HepG2 (cell line): ENCODE data around the gene RASL12. TPM values are rescaled to one million over a fixed set of nuclear protein-coding genes. Genes with fewer than 3 reads are reported as not detected.
"Not testable (repeated sequence)": the region's sequence is repeated elsewhere in the genome, so short reads cannot be mapped to it uniquely, and the experiment has no call there.

Experiments used
- CEBPG ChIP-seq: IDR thresholded peaks from 2 replicates; pipeline ENCODE4 v1.6.1; 2016
- CREB1 ChIP-seq, 2 experiments: fragments of 450-650 bp in 1 of 2; IDR thresholded peaks; 2 replicates each; pipeline ENCODE4 v1.6.1; 2016 to 2017; ENCODE audit warnings: control low read depth in 1 of 2, mild to moderate bottlenecking in 1 of 2, missing compliant biosample characterization in 1 of 2, missing genetic modification characterization in 1 of 2
- FOXA3 ChIP-seq: IDR thresholded peaks from 2 replicates; pipeline ENCODE4 v1.6.1; 2016; ENCODE audit warnings: missing genetic modification reagents, missing compliant biosample characterization
- FOXK1 ChIP-seq: sonication (generic); formaldehyde crosslinking; IDR thresholded peaks from 2 replicates; pipeline ENCODE4 v1.4.0; 2020; ENCODE audit warnings: low read depth, missing genetic modification reagents, borderline replicate concordance
- HNF4A ChIP-seq: sonication (generic); formaldehyde crosslinking; IDR thresholded peaks from 2 replicates; pipeline ENCODE4 v1.4.0; 2020; ENCODE audit warnings: missing genetic modification reagents
- HOXA5 ChIP-seq: sonication (generic); formaldehyde crosslinking; IDR thresholded peaks from 2 replicates; pipeline ENCODE4 v1.4.0; 2020; ENCODE audit warnings: missing genetic modification reagents
- KDM6A ChIP-seq: IDR thresholded peaks from 2 replicates; pipeline ENCODE4 v1.6.1; 2016; ENCODE audit warnings: low read depth
- KLF16 ChIP-seq, 2 experiments: sonication (generic) in 1 of 2; formaldehyde crosslinking in 1 of 2; IDR thresholded peaks; 2 replicates each; pipeline versions ENCODE4 v1.6.1 to v1.8.0; 2016 to 2023; ENCODE audit warnings: missing genetic modification reagents in 2 of 2, missing compliant biosample characterization in 1 of 2
- POLR2AphosphoS5 ChIP-seq: IDR thresholded peaks from 2 replicates; pipeline ENCODE4 v1.6.1; 2012; ENCODE audit warnings: low read depth, low read length
- SAP130 ChIP-seq: IDR thresholded peaks from 2 replicates; pipeline ENCODE4 v1.6.1; 2016; ENCODE audit warnings: low read depth
- SOX5 ChIP-seq: IDR thresholded peaks from 2 replicates; pipeline ENCODE4 v1.6.1; 2016; ENCODE audit warnings: borderline replicate concordance
- SP5 ChIP-seq: IDR thresholded peaks from 2 replicates; pipeline ENCODE4 v1.6.1; 2016; ENCODE audit warnings: low read depth, borderline replicate concordance
- ZBTB21 ChIP-seq: sonication (generic); formaldehyde crosslinking; IDR thresholded peaks from 2 replicates; pipeline ENCODE4 v1.4.0; 2020; ENCODE audit warnings: missing genetic modification reagents
- ZNF652 ChIP-seq: IDR thresholded peaks from 2 replicates; pipeline ENCODE4 v1.6.1; 2016; ENCODE audit warnings: low read depth, borderline replicate concordance
- polyA plus RNA-seq, 8 experiments: library from polyadenylated mRNA; depleted of rRNA in 3 of 8; stranded (reverse) in 7 of 8; unstranded in 1 of 8; fragments of >200 nt; fragmentation: Illumina TruSeq in 4 of 8; extraction: Trizol in 4 of 8; gene quantifications; 2 replicates each; pipeline versions ENCODE4 v1.2.1 to v1.2.3, GENCODE V29; 2011 to 2016; ENCODE audit warnings: low read depth in 4 of 8, missing spikeins in 1 of 8, mixed read lengths in 1 of 8; ENCODE audit not compliant: insufficient read depth in 1 of 8
- total RNA-seq, 5 experiments: library from RNA; depleted of rRNA; stranded (reverse); fragments of >200 nt; fragmentation: Illumina TruSeq; extraction: Trizol; gene quantifications; 2 replicates each; pipeline ENCODE4 v1.2.3, GENCODE V29; 2016; ENCODE audit warnings: low read depth in 1 of 5
- TF ChIP-seq, protein P1 (sequence below): sonication (generic); formaldehyde crosslinking; IDR thresholded peaks from 2 replicates; pipeline ENCODE4 v1.5.1; 2020; ENCODE audit warnings: mild to moderate bottlenecking, moderate library complexity, missing genetic modification reagents
- TF ChIP-seq, protein P2 (sequence below): sonication (generic); formaldehyde crosslinking; conservative IDR thresholded peaks from 2 replicates; pipeline ENCODE4 v1.4.0; 2020; ENCODE audit warnings: mild to moderate bottlenecking, missing genetic modification reagents, moderate library complexity
- TF ChIP-seq, protein P3 (sequence below): IDR thresholded peaks from 2 replicates; pipeline ENCODE4 v1.6.1; 2012; ENCODE audit warnings: inconsistent platforms
- TF ChIP-seq, protein P4 (sequence below): sonication (generic); formaldehyde crosslinking; IDR thresholded peaks from 2 replicates; pipeline ENCODE4 v1.4.0; 2020; ENCODE audit warnings: missing genetic modification reagents
- TF ChIP-seq, protein P5 (sequence below): sonication (generic); formaldehyde crosslinking; IDR thresholded peaks from 2 replicates; pipeline ENCODE4 v1.5.0; 2020; ENCODE audit warnings: mild to moderate bottlenecking, missing genetic modification reagents
- TF ChIP-seq, protein P6 (sequence below): IDR thresholded peaks from 2 replicates; pipeline ENCODE4 v1.6.1; 2016; ENCODE audit warnings: missing genetic modification reagents, missing compliant biosample characterization

RASL12 gene
- total and polyA plus RNA-seq, 2 of the 13 experiments (the other 11 are each of a cell fraction or from before 2014, with no cell fraction given) = 0.16 to 0.55 TPM

DNA sequence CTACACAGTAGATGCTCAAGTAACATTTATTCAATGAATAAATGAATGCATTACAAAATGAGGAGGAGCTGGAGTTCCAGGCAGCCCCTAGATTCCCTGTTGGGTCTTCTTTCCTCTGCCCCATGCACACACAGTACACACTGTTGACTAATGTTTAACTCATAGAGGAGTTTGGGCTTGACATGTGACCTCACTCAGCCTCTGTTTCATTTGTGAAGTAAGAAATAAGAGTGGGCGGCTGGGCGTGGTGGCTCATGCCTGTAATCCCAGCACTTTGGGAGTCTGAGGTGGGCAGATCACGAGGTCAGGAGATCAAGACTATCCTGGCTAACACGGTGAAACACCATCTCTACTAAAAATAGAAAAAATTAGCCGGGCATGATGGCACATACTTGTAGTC, 23.6 kb downstream of the RASL12 start (continued):
- peak; percentile 80 for TF ChIP-seq FOXA3 (CRISPR knock-in tag)
- peak; percentile 73; the same call in 1 of the 2 replicates for TF ChIP-seq SP5 (CRISPR knock-in tag)
- TF ChIP-seq, protein P1, sequence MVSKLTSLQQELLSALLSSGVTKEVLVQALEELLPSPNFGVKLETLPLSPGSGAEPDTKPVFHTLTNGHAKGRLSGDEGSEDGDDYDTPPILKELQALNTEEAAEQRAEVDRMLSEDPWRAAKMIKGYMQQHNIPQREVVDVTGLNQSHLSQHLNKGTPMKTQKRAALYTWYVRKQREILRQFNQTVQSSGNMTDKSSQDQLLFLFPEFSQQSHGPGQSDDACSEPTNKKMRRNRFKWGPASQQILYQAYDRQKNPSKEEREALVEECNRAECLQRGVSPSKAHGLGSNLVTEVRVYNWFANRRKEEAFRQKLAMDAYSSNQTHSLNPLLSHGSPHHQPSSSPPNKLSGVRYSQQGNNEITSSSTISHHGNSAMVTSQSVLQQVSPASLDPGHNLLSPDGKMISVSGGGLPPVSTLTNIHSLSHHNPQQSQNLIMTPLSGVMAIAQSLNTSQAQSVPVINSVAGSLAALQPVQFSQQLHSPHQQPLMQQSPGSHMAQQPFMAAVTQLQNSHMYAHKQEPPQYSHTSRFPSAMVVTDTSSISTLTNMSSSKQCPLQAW (CRISPR knock-in tag) = peak; percentile 95
- TF ChIP-seq, protein P2, sequence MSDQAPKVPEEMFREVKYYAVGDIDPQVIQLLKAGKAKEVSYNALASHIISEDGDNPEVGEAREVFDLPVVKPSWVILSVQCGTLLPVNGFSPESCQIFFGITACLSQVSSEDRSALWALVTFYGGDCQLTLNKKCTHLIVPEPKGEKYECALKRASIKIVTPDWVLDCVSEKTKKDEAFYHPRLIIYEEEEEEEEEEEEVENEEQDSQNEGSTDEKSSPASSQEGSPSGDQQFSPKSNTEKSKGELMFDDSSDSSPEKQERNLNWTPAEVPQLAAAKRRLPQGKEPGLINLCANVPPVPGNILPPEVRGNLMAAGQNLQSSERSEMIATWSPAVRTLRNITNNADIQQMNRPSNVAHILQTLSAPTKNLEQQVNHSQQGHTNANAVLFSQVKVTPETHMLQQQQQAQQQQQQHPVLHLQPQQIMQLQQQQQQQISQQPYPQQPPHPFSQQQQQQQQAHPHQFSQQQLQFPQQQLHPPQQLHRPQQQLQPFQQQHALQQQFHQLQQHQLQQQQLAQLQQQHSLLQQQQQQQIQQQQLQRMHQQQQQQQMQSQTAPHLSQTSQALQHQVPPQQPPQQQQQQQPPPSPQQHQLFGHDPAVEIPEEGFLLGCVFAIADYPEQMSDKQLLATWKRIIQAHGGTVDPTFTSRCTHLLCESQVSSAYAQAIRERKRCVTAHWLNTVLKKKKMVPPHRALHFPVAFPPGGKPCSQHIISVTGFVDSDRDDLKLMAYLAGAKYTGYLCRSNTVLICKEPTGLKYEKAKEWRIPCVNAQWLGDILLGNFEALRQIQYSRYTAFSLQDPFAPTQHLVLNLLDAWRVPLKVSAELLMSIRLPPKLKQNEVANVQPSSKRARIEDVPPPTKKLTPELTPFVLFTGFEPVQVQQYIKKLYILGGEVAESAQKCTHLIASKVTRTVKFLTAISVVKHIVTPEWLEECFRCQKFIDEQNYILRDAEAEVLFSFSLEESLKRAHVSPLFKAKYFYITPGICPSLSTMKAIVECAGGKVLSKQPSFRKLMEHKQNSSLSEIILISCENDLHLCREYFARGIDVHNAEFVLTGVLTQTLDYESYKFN (CRISPR knock-in tag) = peak; percentile 64; the same call in 1 of the 2 replicates
- TF ChIP-seq, protein P3, sequence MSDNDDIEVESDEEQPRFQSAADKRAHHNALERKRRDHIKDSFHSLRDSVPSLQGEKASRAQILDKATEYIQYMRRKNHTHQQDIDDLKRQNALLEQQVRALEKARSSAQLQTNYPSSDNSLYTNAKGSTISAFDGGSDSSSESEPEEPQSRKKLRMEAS = 0 out of 2 replicates have a peak, but pooled peaks have one; percentile 12
- TF ChIP-seq SOX5 (CRISPR knock-in tag) = peak; percentile 51; the same call in 1 of the 2 replicates
- TF ChIP-seq HOXA5 (CRISPR knock-in tag) = 0 out of 2 replicates have a peak, but pooled peaks have one; percentile 10
- TF ChIP-seq CEBPG = peak; percentile 58
- TF ChIP-seq SAP130 = peak; percentile 51; the same call in 1 of the 2 replicates
- peak; percentile 62; the same call in 1 of the 2 replicates for TF ChIP-seq ZBTB21 (CRISPR knock-in tag)
- TF ChIP-seq ZNF652 (CRISPR knock-in tag) = 0 out of 2 replicates have a peak, but pooled peaks have one; percentile 3
- TF ChIP-seq POLR2AphosphoS5 = peak; percentile 31; the same call in 1 of the 2 replicates
- 0 out of 2 replicates have a peak, but pooled peaks have one; percentile 14 for TF ChIP-seq FOXK1 (CRISPR knock-in tag)
- TF ChIP-seq, protein P4, sequence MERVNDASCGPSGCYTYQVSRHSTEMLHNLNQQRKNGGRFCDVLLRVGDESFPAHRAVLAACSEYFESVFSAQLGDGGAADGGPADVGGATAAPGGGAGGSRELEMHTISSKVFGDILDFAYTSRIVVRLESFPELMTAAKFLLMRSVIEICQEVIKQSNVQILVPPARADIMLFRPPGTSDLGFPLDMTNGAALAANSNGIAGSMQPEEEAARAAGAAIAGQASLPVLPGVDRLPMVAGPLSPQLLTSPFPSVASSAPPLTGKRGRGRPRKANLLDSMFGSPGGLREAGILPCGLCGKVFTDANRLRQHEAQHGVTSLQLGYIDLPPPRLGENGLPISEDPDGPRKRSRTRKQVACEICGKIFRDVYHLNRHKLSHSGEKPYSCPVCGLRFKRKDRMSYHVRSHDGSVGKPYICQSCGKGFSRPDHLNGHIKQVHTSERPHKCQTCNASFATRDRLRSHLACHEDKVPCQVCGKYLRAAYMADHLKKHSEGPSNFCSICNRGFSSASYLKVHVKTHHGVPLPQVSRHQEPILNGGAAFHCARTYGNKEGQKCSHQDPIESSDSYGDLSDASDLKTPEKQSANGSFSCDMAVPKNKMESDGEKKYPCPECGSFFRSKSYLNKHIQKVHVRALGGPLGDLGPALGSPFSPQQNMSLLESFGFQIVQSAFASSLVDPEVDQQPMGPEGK (CRISPR knock-in tag) = peak; percentile 18; the same call in 1 of the 2 replicates
- not testable (repeated sequence) for TF ChIP-seq CREB1 (IDR thresholded peaks at IDR 0.05)
- peak; percentile 60 for TF ChIP-seq CREB1 (CRISPR knock-in tag; IDR thresholded peaks at IDR 0.05)
- TF ChIP-seq, protein P5, sequence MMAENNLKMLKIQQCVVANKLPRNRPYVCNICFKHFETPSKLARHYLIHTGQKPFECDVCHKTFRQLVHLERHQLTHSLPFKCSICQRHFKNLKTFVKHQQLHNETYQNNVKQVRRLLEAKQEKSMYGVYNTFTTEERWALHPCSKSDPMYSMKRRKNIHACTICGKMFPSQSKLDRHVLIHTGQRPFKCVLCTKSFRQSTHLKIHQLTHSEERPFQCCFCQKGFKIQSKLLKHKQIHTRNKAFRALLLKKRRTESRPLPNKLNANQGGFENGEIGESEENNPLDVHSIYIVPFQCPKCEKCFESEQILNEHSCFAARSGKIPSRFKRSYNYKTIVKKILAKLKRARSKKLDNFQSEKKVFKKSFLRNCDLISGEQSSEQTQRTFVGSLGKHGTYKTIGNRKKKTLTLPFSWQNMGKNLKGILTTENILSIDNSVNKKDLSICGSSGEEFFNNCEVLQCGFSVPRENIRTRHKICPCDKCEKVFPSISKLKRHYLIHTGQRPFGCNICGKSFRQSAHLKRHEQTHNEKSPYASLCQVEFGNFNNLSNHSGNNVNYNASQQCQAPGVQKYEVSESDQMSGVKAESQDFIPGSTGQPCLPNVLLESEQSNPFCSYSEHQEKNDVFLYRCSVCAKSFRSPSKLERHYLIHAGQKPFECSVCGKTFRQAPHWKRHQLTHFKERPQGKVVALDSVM = 0 out of 2 replicates have a peak, but pooled peaks have one; percentile 26
- TF ChIP-seq KLF16 (CRISPR knock-in tag; IDR thresholded peaks at IDR 0.05) = peak in 1 of 2 experiments; percentile 22; a peak in 1 of 4 replicates
- TF ChIP-seq, protein P6, sequence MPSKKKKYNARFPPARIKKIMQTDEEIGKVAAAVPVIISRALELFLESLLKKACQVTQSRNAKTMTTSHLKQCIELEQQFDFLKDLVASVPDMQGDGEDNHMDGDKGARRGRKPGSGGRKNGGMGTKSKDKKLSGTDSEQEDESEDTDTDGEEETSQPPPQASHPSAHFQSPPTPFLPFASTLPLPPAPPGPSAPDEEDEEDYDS (CRISPR knock-in tag) = peak; percentile 38; the same call in 1 of the 2 replicates
- TF ChIP-seq HNF4A (CRISPR knock-in tag) = 0 out of 2 replicates have a peak, but pooled peaks have one; percentile 27
- TF ChIP-seq KDM6A (CRISPR knock-in tag) = peak; percentile 48; the same call in 1 of the 2 replicates
